GM21576 (cell line): ENCODE results near the gene EEF1AKMT2.

Experiments used
- ATAC-seq: cut with Tn5 transposase; IDR thresholded peaks from one replicate; pipeline ENCODE4 v1.9.1; 2021; ENCODE audit warnings: mild to moderate bottlenecking, moderate library complexity; ENCODE audit not compliant: unreplicated experiment

The EEF1AKMT2 gene

DNA sequence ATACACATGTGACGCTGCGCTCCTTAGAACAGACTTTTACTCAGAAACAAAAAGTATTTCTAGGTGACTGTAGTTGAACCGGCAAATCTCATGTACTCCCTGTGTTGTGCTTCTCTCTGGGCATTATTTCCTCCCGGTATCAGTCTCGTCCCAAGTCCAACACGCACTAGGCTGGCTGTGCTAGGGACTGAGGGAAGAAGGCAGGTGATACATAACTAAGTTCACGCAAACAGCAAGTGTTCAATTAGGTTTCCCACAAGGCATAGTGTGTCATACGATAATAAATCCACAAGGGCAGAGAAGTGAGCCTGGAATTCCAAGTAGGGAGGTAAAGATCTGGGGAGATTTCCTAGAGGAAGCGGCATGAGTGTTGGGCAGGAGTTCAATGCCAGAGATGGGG lies 67.9 kb downstream of the EEF1AKMT2 start:
- ATAC-seq: no peak

DNA sequence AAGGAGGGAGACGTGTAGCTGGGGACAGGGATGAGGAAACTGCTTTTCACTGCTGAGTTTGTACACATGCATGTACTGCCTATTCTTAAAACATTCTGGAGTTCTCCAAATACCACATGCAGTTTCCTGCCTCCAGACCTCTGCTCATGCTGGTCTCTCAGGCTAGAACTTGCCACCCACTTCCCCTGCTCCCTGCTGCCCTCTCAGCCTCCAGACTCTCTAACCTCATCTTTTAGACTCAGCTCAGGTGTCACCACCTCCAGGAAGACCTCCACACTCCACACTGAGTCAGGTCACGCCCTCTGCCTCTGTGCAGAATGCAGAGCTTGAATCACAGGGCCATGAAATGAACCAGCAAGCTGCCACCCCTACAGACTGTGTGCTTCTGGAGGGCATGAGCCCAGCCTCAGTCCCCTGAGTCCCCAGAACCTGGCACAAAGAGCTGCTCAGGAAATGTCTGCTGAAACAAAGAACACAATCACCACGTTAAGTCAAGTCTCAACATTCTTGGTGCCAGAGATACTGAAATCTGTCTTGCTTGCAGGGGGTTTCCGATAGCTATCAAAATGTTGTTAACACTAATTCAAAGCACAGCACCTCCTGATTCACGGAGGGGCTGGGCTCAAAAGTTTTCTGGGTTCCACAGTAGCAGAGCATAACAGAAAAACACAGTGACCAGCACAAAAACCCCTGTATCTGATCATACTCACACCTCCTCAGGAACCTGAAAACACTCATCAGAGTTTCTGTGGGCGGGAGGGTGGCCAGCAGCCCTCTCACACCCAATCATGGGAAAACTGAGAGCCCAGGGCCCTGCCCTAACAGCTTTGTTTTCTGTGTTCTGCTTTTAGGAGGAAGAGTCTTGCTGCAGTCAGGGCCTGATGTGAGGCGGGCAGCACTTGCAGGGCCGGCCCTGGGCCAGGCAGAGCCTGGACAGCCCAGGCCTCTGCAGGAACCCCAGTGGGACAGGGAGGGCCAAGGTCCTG lies 68.6 kb downstream of the EEF1AKMT2 start:
- ATAC-seq: peak; percentile 70

DNA sequence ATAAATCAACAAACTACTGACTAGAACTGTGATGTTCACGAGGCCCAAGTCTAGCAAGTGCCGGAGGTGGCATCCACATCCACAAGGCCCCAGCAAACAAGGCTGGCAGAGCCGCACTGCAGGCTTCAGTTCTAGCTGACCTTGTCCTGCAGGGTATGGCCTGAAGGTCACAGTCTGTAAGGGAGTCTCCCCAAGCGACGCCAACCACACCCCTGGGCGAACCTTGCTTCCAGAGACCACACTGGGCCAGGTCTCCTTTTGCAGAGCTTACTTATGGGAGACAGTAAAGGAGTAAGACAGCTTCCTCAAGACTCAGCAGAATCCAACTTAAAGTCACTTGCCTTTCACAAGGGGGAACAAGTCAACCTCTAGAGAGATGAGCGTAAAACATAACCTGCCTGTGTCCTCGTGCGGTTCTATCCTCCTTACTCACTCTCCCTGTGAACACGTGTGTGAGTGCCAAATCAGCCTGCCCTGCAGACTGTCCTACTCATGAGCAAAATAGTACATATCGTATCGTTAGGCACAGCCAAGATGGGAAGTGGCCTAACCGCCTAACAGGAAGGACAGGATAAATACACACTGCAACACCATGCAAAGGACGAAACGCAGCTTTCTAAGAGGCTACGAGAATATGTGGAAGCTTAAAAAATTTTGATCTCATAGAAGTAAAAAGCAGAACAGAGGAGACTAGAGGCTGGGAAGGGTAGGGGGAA lies 70.2 kb downstream of the EEF1AKMT2 start:
- no peak for ATAC-seq

DNA sequence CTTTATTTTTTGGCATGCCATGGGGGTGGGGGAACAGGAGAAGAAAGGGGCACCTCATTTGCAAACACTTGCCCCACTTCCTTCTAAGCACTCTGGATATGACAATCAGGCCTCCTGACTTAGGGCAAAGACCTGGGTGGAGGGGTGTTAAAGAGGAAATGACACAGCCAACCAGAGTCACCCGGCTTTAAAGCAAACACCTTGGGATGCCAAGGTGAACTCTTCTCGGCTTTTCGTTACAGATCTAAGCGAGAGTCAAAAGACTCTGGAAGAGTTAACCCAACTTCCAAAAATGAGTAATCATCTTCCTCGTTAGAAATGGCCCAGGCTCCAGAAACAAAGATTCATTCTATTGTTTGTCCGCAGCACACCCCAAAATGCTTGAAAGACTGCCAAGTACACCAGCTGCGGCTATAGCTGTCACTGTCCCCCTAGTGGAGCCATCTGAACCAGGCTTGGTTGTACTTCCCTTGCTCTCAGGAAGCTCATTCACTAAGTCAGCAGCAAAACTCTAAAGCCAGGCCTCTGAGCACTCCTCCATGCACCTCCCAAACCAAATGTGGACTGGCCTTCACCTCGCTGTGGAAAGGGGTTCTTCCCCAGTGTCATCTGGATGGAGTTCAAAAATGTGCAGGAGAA lies 72.4 kb downstream of the EEF1AKMT2 start:
- ATAC-seq: peak; percentile 34

DNA sequence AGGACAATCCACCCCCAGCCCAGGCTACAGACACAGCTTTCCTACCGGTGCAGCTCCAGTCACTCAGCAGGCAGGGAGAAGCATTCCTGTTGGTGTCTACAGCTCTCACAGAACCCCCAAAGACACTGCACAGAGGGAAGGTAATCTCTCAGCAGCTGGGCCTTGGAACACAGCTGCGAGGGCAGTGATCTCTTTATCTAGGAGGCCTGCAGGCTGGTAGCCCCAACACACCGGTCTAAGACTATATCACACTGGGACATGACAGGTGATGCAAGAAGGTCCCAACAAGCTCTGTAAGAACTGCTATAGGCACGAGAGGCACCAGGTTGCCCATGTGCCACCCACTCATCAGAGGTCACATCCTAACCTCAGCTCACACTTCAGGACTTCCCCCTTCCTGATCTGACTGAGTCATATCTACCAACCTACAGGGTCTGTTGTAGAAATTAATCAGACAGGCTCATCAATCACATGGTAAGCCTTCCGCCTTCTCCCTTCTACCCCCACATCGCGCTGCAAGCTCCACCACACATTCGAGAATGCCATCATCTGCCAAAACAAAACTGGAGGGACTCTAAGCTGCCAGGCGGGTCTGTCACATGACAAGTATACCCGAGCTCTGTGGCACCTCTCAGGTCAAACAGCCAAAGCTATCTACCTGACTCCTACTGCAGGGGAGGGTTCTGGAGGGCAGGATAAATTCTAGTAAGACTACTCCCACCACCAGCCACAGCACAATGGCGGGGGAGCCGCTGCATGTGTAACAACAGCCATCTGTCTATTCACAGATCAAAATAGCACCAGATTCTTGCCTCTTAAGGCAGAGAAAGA lies 73.6 kb downstream of the EEF1AKMT2 start:
- ATAC-seq: peak; percentile 49

DNA sequence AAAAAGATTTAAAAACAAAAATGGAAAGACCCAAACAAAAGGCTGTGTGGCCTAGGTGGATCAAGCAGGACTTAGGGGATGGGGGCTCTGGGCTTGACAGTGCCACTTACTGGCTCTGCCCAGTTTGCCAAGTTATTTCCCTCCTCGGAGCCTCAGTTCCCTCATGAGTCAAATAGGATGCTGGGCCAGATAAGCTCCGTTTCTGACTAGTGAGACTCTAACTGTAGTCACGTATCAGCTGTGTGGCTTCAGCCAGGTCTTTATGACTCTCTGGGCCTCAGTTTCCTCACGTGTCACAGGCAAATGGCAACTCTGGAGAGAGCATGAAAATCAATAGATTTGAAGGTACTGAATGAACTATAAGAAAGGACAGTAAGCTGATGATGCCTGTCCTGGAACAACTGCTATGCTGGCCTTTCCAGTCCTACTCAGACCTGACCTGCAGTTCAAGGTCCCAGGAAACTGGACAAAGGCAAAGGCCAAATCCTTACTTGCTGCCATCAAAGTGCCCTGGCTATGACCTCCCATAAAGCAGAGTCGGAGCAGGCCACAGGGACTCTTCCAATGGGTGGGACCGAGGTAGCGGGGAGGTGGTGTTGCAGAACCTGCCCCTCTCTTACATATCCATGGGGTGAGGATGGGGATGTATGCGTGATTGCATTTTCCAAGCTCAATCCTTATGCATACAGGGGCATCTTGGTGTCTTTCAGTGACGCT lies 74.5 kb downstream of the EEF1AKMT2 start:
- no peak for ATAC-seq

DNA sequence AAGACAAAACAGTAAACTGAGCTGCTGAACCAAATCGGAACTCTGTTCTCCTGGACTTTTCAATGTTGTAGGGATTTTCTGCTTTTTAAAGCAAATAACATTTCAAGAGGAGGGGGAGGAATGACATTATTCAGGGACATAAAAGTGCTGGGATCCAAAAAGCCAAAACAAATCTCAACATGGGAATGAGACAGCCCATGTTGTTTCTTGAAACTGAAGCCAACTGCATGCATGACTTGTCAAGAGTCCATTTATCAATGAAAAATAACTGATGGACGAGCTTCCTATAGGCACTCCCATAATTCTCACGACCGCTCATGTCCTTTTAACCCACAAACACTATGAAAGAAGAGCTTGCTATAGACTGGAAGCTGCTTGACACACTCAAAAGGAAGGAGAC lies 75.3 kb downstream of the EEF1AKMT2 start:
- no peak for ATAC-seq

DNA sequence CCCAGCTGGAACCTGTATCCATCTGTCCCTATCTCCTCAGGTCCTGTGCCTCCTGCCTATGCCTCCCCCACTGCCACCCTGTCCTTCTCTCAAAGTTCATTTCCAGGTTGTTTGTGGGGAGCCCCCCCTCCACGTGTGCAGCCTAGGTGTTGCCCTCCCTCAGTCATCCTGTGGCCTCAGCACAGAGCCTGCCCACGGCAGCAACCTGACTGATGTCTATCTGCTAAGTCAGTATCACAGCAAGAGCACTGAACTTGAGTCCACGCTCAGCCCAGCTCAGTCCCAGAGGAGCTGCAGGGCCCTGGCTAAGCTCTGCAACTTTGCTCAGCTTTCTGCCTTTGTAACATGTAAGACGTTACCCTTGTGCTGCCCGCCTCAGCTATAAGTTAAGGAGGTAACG lies 76.2 kb downstream of the EEF1AKMT2 start:
- ATAC-seq: no peak

DNA sequence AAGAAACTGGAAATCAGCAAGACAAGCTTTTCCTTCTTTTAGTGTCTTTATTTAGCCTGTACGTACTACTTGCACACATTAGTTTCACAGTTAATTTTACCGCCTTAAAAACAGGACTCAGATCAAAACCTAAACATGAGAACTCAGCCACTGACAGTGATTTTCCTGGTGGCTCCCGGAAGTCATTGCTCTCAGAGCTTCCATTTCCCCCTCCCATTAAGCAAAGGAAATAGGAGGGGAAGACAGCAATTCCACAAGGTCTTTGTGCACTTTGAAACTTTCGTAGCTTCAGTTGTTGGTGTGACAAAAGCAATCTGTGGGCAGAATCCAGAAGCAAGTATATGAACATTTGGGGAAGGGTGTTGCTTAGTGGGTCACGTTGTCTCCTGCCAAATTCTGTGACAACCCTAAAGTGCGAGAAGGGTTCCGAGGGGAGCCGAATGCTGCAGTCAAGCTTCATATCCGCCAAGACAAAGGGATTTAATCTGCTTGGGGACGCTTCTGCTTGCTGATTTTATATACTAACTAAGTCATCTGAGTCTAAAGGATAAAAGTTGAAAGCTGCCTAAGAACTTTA lies 77.9 kb downstream of the EEF1AKMT2 start:
- ATAC-seq: no peak

DNA sequence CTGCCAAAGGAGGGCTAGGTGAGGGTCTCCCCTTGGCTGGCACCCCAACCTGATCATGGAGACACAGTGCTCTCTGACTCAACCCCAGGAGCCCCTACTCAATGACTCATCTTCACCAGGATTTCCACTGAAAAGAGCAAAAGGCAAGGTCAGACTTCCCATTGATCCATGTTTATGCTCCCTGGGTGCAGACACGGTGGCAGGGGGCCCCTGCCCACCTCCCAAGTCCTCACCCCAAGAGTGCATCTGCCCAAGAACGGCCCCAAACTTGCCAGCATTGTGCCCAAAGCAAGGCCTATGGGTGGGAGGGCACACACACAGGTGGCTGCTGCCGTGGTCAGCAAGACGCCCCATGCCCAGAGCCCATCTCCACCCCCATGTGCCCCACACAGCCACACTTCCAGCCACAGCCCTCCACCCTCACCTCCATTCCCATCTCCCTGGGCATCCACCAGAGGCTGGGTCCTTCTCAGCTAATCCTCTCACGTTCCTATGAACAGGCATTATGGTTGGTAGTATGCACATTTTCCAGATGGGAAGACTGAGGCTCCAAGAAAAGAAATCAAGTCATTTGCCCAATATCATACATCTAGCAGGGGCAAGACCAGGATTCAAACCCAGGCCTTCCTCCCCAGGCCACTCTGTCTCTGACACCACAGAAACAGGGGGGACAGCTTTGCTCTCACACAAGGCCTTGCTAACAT lies 78.8 kb downstream of the EEF1AKMT2 start:
- ATAC-seq: no peak

DNA sequence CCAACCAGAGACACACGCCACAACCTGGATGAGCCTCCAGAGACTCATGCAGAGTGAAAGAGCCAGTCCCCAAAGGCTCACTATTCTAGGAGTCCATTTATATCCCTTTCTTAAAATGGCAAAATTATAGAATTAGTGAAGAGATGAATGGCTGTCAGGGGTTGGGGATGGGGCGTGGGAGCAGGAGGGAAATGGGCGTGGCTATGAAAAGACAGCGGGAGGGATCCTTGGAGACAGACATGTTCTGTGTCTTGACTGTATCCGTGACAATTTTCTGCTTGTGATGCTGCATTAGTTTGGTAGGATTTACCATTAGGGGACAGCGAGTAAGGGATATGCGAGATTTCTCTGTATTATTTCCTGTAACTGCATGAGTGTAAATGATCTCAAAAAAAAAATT lies 80.5 kb downstream of the EEF1AKMT2 start:
- ATAC-seq: no peak

DNA sequence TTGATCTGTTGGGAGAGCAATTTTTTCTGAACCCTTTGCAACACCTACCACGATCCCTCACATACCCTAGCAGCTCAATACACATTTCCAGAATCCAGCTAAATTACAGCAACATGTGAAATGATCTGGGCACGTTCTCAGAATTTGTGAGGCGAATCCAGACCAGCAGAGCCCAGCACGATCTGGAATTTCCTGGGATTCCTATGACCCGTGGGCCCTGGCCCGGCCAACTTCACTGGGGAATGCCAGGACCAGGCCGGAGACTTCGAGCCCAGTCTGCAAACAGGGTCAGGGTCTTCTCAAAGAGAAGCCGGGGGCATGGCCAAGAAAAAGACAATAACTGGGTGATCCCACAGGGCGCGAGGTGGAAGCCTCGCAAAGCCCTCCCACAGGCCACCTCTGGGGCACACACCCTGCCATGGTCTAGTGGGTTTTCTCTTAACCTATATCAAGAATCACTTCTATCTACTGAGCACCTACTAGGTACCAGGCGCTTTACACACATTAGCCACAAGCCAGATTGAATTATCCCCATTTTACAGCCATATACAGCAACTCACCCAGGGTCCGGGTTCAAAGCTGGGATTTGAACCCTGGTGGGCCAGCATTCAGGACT lies 81.3 kb downstream of the EEF1AKMT2 start:
- ATAC-seq: no peak

DNA sequence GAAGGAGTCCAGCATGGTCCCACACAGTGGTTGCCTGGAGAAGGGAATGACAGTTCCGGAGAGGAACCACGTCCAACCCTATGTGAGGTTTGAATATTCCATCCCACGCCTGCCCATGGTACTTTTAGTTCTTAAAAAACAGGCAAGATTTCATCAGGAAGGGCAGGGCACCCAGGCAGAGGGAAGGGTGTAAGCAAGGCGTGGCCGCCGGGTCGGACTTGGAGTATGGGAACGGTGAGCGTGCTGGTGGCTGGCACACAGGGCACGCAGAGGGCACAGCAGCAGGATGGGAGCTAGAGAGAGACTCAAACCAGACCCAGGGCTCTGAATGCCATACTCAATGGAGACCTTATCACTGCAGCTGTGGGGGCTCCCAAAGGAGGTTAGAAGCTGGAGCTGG lies 81.8 kb downstream of the EEF1AKMT2 start:
- ATAC-seq: no peak

DNA sequence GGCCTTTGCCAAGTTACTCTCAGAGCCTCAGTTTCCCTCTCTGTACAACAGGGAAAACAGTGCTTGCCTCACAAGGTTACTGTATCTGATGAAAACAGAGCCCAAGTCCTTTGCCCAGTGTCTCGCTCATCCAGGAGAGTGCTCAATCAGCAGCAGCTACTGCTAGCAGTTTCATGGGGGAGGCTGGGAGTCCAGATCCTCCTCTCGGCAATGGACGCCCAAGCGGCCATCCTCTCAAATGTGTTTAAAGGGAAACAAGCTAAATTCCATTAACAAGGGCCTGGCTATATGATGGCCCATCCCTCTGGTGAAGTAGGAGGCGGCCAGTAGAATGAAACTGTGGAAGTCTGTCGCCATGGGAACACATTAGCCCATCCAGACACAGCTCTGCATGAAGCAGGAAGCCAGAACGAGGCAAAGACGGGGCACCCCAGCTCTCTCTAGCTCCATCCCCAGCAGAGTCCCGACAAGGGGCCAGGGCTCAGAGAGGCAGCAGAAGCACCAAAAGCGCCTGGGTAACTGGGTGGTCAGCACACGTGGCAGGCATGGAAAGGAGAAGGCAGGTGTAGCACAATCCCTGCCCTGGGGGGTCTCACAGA lies 82.7 kb downstream of the EEF1AKMT2 start:
- ATAC-seq: no peak

DNA sequence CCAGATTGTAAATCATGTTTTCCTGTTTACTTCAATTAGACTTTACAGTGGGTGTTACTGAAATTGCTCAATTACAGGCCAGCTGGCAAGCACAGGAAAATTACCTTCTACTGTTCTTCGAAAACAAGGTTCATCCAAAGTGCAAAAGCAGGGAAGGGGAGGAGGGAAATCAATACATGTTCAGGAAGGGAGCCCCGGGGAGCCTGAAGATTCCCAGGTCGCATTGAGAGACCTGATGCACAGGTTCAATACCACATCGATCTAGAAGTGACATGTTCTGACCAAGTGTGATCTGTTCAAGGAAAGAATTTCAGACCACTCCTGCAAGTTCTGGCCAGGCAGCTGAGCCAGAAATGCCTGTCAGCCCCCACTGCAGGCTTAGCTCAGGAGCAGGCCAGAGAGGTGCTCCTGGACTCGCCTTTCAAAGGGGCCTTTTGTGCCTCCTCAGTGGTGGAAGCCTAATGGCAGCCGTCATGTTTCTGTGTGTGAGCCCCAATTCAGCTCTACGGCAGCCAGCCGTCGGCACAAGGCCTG lies 83.4 kb downstream of the EEF1AKMT2 start:
- no peak for ATAC-seq
